ENCODE data around the gene BATF3.
"Not testable (repeated sequence)": the region's sequence is repeated elsewhere in the genome, so short reads cannot be mapped to it uniquely, and the experiment has no call there.

The BATF3 gene

DNA sequence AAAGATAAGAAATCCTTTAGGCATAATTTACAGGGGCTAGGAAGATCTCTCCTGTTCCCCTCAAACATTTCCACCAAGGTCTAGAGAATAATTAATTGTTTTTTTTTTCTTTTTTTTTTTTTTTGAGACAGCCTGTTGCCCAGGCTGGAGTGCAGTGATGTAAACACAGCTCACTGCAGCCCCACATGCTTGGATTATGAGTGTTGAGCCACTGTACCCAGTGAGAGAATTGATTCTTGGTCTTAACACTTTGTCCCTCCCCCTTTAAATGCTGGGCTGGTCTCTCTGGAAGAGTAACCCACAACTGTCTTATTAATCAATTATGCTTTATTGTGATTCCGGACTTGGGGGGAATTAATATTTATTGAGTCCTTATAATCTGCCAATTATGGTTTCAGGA is 57.7 kb downstream of the BATF3 start:
- Histone ChIP-seq H3K4me2 (ENCODE audit: insufficient read depth, low read length, poor library complexity, severe bottlenecking) (no peak overlapping the region), H3K9me3 (replicated peaks in 1 of 2; ENCODE audit: control insufficient read depth in 2 of 2, insufficient read depth in 1 of 2, low read depth in 1 of 2, low read length in 2 of 2) (no peaks in the 10 kb centered on the region), H4K91ac (ENCODE audit: low read depth, low read length, poor library complexity) (no peak overlapping the region), H2BK12ac (ENCODE audit: low read length) (no peak overlapping the region), H2BK120ac (ENCODE audit: low read depth, low read length) (no peak overlapping the region), H3K23ac (ENCODE audit: low read depth, low read length, poor library complexity) (no peak overlapping the region), H3K4me3 (ENCODE audit: low read length in 2 of 2) (no peak overlapping the region), H3K27me3 (ENCODE audit: control insufficient read depth in 3 of 3, insufficient read depth in 3 of 3, low read depth in 1 of 3, low read length in 3 of 3) (peaks cover 0 to 32% (median 0%) of the 10 kb centered on the region in 3 experiments), H3K27ac (replicated peaks; ENCODE audit: low read length) (no peak overlapping the region), H3K4ac (ENCODE audit: low read length) (no peak overlapping the region), H4K8ac (ENCODE audit: low read depth, low read length) (no peak overlapping the region), H3K14ac (ENCODE audit: low read length) (no peak overlapping the region), H3K4me1 (ENCODE audit: control insufficient read depth in 2 of 2, insufficient read depth in 1 of 2, low read depth in 1 of 2, low read length in 2 of 2) (no peaks in the 10 kb centered on the region), H2BK5ac (ENCODE audit: low read length) (no peak overlapping the region), H3K9ac (ENCODE audit: low read depth, low read length, poor library complexity) (no peak overlapping the region), H3K79me1 (ENCODE audit: low read depth, low read length) (no peaks in the 10 kb centered on the region), H3K36me3 (replicated peaks in 1 of 2; ENCODE audit: control insufficient read depth in 2 of 2, insufficient read depth in 2 of 2, low read length in 2 of 2) (no peaks in the 10 kb centered on the region), H2BK15ac (ENCODE audit: low read length) (no peak overlapping the region), H2AFZ (ENCODE audit: low read length) (no peak overlapping the region), H2AK5ac (ENCODE audit: low read depth, low read length) (no peak overlapping the region), H3K18ac (ENCODE audit: low read length) (no peak overlapping the region)
- no CpG with 5 or more reads among the region's 1 CpG for WGBS, 2 donors (ENCODE audit: extremely low coverage in 2 of 2, insufficient read length in 2 of 2, insufficient replicate concordance in 1 of 2)
- DNase-seq (ENCODE audit: low spot score), result no peak

DNA sequence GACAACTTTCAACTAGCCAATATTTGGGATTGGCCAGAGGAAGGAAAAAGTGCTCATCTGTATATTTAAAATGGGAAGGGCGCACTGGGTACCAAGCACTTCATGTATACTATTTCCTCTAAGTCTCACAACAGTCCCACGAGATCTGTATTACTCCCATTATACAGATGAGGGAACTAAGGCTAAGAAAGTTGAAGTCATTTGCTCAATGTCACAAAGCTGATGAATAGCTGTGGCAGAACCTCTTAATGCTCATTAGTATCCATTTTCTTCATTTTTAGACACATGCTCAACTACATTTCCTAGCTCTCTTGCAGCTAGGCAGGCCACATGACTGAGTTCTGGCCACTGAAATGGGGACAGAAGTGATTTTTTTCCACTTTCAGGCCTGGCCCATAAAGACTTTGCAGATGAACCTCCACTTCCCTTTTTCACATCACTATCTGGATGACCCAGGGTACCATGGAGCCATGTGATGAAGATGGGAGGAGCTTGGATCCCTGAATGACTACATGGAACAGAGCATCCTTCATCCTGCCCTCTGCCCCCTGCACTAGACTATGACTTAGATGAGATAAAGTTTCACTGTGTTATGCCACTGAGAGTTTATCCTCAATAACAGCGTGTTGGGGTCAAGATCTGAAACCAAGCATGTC is 59.3 kb downstream of the BATF3 start:
- Histone ChIP-seq H3K27me3 (ENCODE audit: control insufficient read depth in 3 of 3, insufficient read depth in 3 of 3, low read depth in 1 of 3, low read length in 3 of 3) (peaks cover 0 to 39% (median 0%) of the 10 kb centered on the region in 3 experiments), H2AK5ac (ENCODE audit: low read depth, low read length) (no peak overlapping the region), H4K91ac (ENCODE audit: low read depth, low read length, poor library complexity) (no peak overlapping the region), H3K36me3 (replicated peaks in 1 of 2; ENCODE audit: control insufficient read depth in 2 of 2, insufficient read depth in 2 of 2, low read length in 2 of 2) (no peaks in the 10 kb centered on the region), H4K8ac (ENCODE audit: low read depth, low read length) (no peak overlapping the region), H2BK15ac (ENCODE audit: low read length) (no peak overlapping the region), H3K4me3 (ENCODE audit: low read length in 2 of 2) (no peak overlapping the region), H3K18ac (ENCODE audit: low read length) (no peak overlapping the region), H3K4me1 (ENCODE audit: control insufficient read depth in 2 of 2, insufficient read depth in 1 of 2, low read depth in 1 of 2, low read length in 2 of 2) (no peaks in the 10 kb centered on the region), H3K4ac (ENCODE audit: low read length) (no peak overlapping the region), H2AFZ (ENCODE audit: low read length) (no peak overlapping the region), H3K4me2 (ENCODE audit: insufficient read depth, low read length, poor library complexity, severe bottlenecking) (no peak overlapping the region), H3K79me1 (ENCODE audit: low read depth, low read length) (no peaks in the 10 kb centered on the region), H2BK12ac (ENCODE audit: low read length) (no peak overlapping the region), H3K27ac (replicated peaks; ENCODE audit: low read length) (no peak overlapping the region), H2BK120ac (ENCODE audit: low read depth, low read length) (no peak overlapping the region), H3K9me3 (replicated peaks in 1 of 2; ENCODE audit: control insufficient read depth in 2 of 2, insufficient read depth in 1 of 2, low read depth in 1 of 2, low read length in 2 of 2) (no peaks in the 10 kb centered on the region), H3K14ac (ENCODE audit: low read length) (no peak overlapping the region), H3K9ac (ENCODE audit: low read depth, low read length, poor library complexity) (no peak overlapping the region), H3K23ac (ENCODE audit: low read depth, low read length, poor library complexity) (no peak overlapping the region), H2BK5ac (ENCODE audit: low read length) (no peak overlapping the region)
- DNase-seq (ENCODE audit: low spot score), result no peak
- no CpG with 5 or more reads among the region's 3 CpGs for WGBS, 2 donors (ENCODE audit: extremely low coverage in 2 of 2, insufficient read length in 2 of 2, insufficient replicate concordance in 1 of 2)

GRCh38 chr1:212639524-212639923 is 60.1 kb downstream of the BATF3 start:
- H3K4me1 ChIP-seq (ENCODE audit: control insufficient read depth in 2 of 2, insufficient read depth in 1 of 2, low read depth in 1 of 2, low read length in 2 of 2); H2BK12ac ChIP-seq (ENCODE audit: low read length); H3K4ac ChIP-seq (ENCODE audit: low read length); H3K9ac ChIP-seq (ENCODE audit: low read depth, low read length, poor library complexity); H2BK15ac ChIP-seq (ENCODE audit: low read length); H2BK5ac ChIP-seq (ENCODE audit: low read length); H3K27ac ChIP-seq (replicated peaks; ENCODE audit: low read length); H2BK120ac ChIP-seq (ENCODE audit: low read depth, low read length); H3K9me3 ChIP-seq (replicated peaks in 1 of 2; ENCODE audit: control insufficient read depth in 2 of 2, insufficient read depth in 1 of 2, low read depth in 1 of 2, low read length in 2 of 2); H3K4me2 ChIP-seq (ENCODE audit: insufficient read depth, low read length, poor library complexity, severe bottlenecking); H2AFZ ChIP-seq (ENCODE audit: low read length); H3K14ac ChIP-seq (ENCODE audit: low read length); H4K8ac ChIP-seq (ENCODE audit: low read depth, low read length); H3K79me1 ChIP-seq (ENCODE audit: low read depth, low read length); H3K4me3 ChIP-seq (ENCODE audit: low read length in 2 of 2); H4K91ac ChIP-seq (ENCODE audit: low read depth, low read length, poor library complexity); H2AK5ac ChIP-seq (ENCODE audit: low read depth, low read length); H3K18ac ChIP-seq (ENCODE audit: low read length); H3K23ac ChIP-seq (ENCODE audit: low read depth, low read length, poor library complexity); DNase-seq (ENCODE audit: low spot score); H3K36me3 ChIP-seq (replicated peaks in 1 of 2; ENCODE audit: control insufficient read depth in 2 of 2, insufficient read depth in 2 of 2, low read length in 2 of 2): not testable (repeated sequence)
- H3K27me3 ChIP-seq (ENCODE audit: control insufficient read depth in 3 of 3, insufficient read depth in 3 of 3, low read depth in 1 of 3, low read length in 3 of 3), result peaks cover 0 to 38% (median 0%) of the 10 kb centered on the region in 3 experiments
- no CpG with 5 or more reads among the region's 2 CpGs for WGBS, 2 donors (ENCODE audit: extremely low coverage in 2 of 2, insufficient read length in 2 of 2, insufficient replicate concordance in 1 of 2)

DNA sequence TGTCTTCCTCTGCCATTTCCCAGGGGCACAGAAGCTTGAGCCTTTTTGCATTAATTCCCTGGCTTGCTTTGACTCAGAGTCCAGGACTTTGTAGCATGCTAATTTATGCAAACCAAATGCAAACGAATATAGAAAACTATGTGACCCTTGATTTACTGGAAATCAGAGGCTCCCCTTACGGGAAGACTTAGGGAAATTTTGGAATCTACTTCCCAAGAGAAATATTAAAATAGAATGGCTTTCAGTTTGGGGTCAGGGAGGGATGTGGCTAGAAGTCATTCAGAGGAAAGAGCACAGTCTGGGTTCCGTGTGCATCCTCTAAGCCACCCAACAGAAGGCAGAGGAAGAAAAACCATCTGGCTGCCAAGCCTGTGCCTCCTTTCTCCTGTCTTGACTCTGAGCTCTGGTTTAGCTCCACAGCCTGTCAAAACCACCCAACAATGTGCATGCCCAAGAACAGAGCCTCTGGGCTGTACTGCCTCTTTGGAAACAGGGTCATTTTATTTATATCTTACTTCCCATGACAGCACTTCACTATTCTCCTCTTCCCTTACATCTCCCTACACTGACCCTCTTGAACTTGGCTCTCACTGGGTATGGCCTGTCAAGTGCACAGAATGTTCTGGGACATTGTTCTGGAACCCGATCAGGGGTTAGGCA is 61.0 kb downstream of the BATF3 start:
- H4K8ac ChIP-seq (ENCODE audit: low read depth, low read length), result no peak overlapping the region
- H3K79me1 ChIP-seq (ENCODE audit: low read depth, low read length), result no peaks in the 10 kb centered on the region
- no peak overlapping the region for H3K23ac ChIP-seq (ENCODE audit: low read depth, low read length, poor library complexity)
- no peaks in the 10 kb centered on the region for H3K4me1 ChIP-seq (ENCODE audit: control insufficient read depth in 2 of 2, insufficient read depth in 1 of 2, low read depth in 1 of 2, low read length in 2 of 2)
- H3K9me3 ChIP-seq (replicated peaks in 1 of 2; ENCODE audit: control insufficient read depth in 2 of 2, insufficient read depth in 1 of 2, low read depth in 1 of 2, low read length in 2 of 2), result no peaks in the 10 kb centered on the region
- no peak overlapping the region for H2AFZ ChIP-seq (ENCODE audit: low read length)
- H3K27ac ChIP-seq (replicated peaks; ENCODE audit: low read length), result no peak overlapping the region
- peaks cover 0 to 35% (median 0%) of the 10 kb centered on the region in 3 experiments for H3K27me3 ChIP-seq (ENCODE audit: control insufficient read depth in 3 of 3, insufficient read depth in 3 of 3, low read depth in 1 of 3, low read length in 3 of 3)
- no peak overlapping the region for H3K14ac ChIP-seq (ENCODE audit: low read length)
- no CpG with 5 or more reads among the region's 4 CpGs for WGBS, 2 donors (ENCODE audit: extremely low coverage in 2 of 2, insufficient read length in 2 of 2, insufficient replicate concordance in 1 of 2)
- no peak overlapping the region for H3K4ac ChIP-seq (ENCODE audit: low read length)
- no peak overlapping the region for H3K18ac ChIP-seq (ENCODE audit: low read length)
- no peak overlapping the region for H2BK120ac ChIP-seq (ENCODE audit: low read depth, low read length)
- no peak overlapping the region for H3K4me3 ChIP-seq (ENCODE audit: low read length in 2 of 2)
- H3K36me3 ChIP-seq (replicated peaks in 1 of 2; ENCODE audit: control insufficient read depth in 2 of 2, insufficient read depth in 2 of 2, low read length in 2 of 2), result no peaks in the 10 kb centered on the region
- H2AK5ac ChIP-seq (ENCODE audit: low read depth, low read length), result no peak overlapping the region
- no peak overlapping the region for H3K4me2 ChIP-seq (ENCODE audit: insufficient read depth, low read length, poor library complexity, severe bottlenecking)
- H2BK15ac ChIP-seq (ENCODE audit: low read length), result no peak overlapping the region
- DNase-seq (ENCODE audit: low spot score), result no peak
- no peak overlapping the region for H4K91ac ChIP-seq (ENCODE audit: low read depth, low read length, poor library complexity)
- no peak overlapping the region for H2BK12ac ChIP-seq (ENCODE audit: low read length)
- no peak overlapping the region for H2BK5ac ChIP-seq (ENCODE audit: low read length)
- H3K9ac ChIP-seq (ENCODE audit: low read depth, low read length, poor library complexity), result no peak overlapping the region
